GM13977 (cell line): ENCODE data around the gene ZNF773.
"Not testable (repeated sequence)": the region's sequence is repeated elsewhere in the genome, so short reads cannot be mapped to it uniquely, and the experiment has no call there.

ENCODE experiments used
- DNase-seq: peaks from one replicate; pipeline ENCODE4 v3.0.0; 2012; ENCODE audit warnings: low spot score
- CTCF ChIP-seq: IDR thresholded peaks from 2 replicates; pipeline ENCODE4 v1.5.1; 2012; ENCODE audit warnings: mild to moderate bottlenecking, control low read depth; ENCODE audit not compliant: insufficient read depth; ENCODE audit errors: extremely low read depth, missing control alignments
- in situ Hi-C: fragments of 300-500 bp; cut with MboI; formaldehyde crosslinking; loops from one replicate; pipeline ENCODE4 v1.12.0; 2022; ENCODE audit warnings: low sequenced_read_pairs, low pct_unique_long_range_greater_than_20kb, mixed read lengths, inconsistent platforms; ENCODE audit not compliant: unreplicated experiment

The ZNF773 gene

DNA sequence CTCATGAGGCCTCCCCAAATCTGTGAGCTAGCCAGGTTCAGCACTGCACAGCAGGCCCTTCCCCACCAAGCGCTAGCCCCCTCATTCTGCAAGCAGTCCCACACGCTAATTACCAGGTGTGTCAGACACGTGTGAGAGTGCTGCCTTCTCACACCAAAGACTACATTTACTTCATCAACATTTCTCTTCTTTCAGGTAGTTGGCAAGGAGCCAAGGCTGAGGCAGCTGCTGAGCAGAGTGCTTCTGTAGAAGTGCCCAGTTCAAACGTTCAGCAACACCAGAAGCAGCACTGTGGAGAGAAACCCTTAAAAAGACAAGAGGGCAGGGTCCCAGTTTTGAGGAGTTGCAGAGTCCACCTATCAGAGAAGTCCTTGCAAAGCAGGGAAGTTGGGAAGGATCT, 6.4 kb downstream of the ZNF773 start:
- in situ Hi-C loops, result no loop called here
- TF ChIP-seq CTCF, result no peak
- DNase-seq, result no peak

DNA sequence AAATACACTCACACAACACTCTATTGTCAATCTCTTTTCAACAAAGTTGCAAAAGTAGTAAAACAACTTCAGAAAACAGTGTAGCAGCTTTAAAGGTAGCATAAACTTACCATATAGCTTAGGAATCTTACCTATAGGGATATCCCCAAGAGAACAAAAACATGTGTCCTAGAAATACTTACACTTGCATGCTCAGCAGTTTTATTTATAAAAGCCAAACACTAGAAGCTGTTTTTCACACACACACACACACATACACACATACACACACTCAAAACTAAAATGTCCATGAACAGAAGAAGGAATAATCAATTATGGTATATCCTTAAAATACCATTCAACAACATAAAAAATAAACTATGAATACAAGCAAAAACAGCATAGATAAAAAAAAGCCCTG, 11.7 kb downstream of the ZNF773 start:
- TF ChIP-seq CTCF, result no peak
- in situ Hi-C loops, result no loop called here
- no peak for DNase-seq

GRCh38 chr19:57512845-57513244, 13.1 kb downstream of the ZNF773 start:
- no peak for DNase-seq
- in situ Hi-C loops, result no loop called here
- TF ChIP-seq CTCF, result no peak

GRCh38 chr19:57515255-57515654, 15.5 kb downstream of the ZNF773 start:
- TF ChIP-seq CTCF, result no peak
- no peak for DNase-seq
- in situ Hi-C loops, result no loop called here

DNA sequence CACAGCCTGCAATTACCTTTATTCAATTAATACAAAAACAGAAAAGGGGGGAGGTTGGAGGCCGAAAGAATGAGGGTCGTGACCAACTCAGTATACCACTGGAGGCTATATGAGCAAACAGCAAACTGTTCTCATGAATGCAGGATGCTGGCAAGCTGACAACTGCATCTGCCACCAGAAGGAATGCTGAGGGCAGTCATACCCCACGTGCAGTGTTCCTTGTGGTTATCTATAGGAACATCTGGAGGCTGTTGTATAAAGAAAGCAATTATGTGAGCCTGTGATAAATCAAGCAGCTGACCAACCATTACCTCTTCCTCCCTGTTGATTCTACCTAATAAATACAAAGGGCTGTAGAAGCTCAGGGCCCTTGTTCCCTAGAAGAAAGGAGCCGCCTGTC, 18.3 kb downstream of the ZNF773 start:
- DNase-seq, in situ Hi-C loops: not testable (repeated sequence)

DNA sequence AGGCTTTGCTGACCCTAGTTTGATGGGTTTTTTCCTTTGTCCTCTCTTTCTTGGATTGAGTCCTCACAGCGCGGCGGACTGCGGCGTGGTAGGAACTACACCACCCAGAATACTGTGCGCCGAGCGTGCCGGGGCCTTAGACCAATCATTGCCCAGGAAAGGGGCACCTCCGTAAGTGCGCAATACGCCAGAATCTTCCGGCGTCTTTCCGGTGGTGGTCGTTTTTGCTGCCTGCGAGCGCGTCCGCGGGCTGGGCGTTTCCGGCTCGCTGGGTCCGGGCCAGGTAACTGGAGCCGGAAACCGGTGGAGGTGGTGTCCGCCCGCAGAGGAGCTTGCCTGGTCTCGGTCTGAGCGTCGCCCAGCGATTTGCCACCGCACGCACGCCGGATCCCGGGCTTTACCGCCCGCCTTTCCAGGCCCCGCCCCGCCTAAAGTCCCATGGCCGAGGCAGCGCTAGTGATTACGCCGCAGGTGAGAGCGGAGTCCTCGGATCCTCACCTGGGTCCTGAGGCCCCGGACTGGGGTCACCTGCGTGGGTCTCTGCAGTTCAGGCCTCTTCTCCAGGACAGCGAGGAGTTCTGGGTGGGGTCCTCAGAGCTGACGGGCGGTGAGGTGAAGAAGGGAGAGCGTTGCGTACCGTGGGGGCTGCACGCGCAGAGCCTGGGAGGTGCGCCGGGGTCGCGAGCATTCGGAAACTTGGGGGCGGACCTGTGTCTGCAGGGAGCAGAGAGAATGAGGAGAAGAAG, 27.6 kb downstream of the ZNF773 start, which contains the start of gene ZNF549:
Gene ZNF549 (plus strand): TSS at position 221 of the 746 bp plus-strand sequence. CDS start 218 bp downstream, at position 439.
- peak; percentile 95 for DNase-seq
- TF ChIP-seq CTCF, result no peak
- in situ Hi-C loops, result no loop called here

DNA sequence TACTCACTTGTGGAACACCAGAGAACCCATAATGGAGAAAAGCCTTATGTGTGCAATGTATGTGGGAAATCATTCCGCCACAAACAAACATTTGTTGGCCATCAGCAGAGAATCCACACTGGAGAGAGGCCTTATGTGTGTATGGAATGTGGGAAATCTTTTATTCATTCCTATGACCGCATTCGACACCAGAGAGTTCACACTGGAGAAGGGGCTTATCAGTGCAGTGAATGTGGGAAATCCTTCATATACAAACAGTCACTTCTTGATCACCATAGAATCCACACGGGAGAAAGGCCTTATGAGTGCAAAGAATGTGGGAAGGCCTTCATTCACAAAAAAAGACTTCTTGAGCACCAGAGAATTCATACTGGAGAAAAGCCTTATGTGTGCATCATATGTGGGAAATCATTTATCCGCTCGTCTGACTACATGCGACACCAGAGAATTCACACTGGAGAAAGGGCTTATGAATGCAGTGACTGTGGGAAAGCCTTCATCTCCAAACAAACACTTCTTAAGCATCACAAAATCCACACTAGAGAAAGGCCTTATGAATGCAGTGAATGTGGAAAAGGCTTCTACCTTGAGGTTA, 38.3 kb downstream of the ZNF773 start:
- no peak for DNase-seq
- in situ Hi-C loops, result no loop called here

More for the DNA sequence above, 38.3 kb downstream of the ZNF773 start:
- no peak for TF ChIP-seq CTCF
